Natural killer cell (primary cell): ENCODE data around the gene P3R3URF. TPM values are rescaled to one million over a fixed set of nuclear protein-coding genes. Genes with fewer than 3 reads are reported as not detected.

Source experiments
- ATAC-seq, 3 donors: fragments of 150-1000 bp in 2 of 3; fragments of 200-7000 bp in 1 of 3; cut with Tn5 transposase; 1 replicate in 1 of 3; 2 replicates in 2 of 3; pipeline ENCODE4 v1.10.0; 2021; ENCODE audit warnings: mild to moderate bottlenecking in 2 of 3, moderate library complexity in 2 of 3
- DNase-seq, 2 donors: peaks; one replicate each; pipeline versions ENCODE4 v3.0.0 to v3.0.0-alpha.2; 2013 to 2021; ENCODE audit warnings: mixed read lengths in 1 of 2
- H3K27ac ChIP-seq: one replicate; pipeline ENCODE4 v1.5.1; 2013; ENCODE audit warnings: mild to moderate bottlenecking, low read length
- H3K27me3 ChIP-seq: one replicate; pipeline ENCODE4 v1.6.1; 2013; ENCODE audit warnings: low read length; ENCODE audit not compliant: control insufficient read depth, insufficient read depth
- H3K36me3 ChIP-seq: one replicate; pipeline ENCODE4 v1.6.1; 2013; ENCODE audit warnings: low read length; ENCODE audit not compliant: control insufficient read depth, insufficient read depth
- H3K4me1 ChIP-seq: one replicate; pipeline ENCODE4 v1.6.1; 2013; ENCODE audit warnings: low read length; ENCODE audit not compliant: control insufficient read depth, insufficient read depth
- H3K4me3 ChIP-seq: one replicate; pipeline ENCODE4 v1.5.1; 2013; ENCODE audit warnings: low read length
- H3K9me3 ChIP-seq: one replicate; pipeline ENCODE4 v1.6.1; 2013; ENCODE audit warnings: low read length; ENCODE audit not compliant: control insufficient read depth, insufficient read depth
- H3K27ac Mint-ChIP-seq, 2 donors: one replicate each; pipeline ENCODE4 v1.8.0; 2022; ENCODE audit warnings: mild to moderate bottlenecking in 2 of 2, mixed read lengths in 2 of 2, moderate library complexity in 1 of 2
- H3K27me3 Mint-ChIP-seq, 2 donors: one replicate each; pipeline ENCODE4 v1.8.0; 2022; ENCODE audit warnings: low read depth in 2 of 2, mixed read lengths in 2 of 2
- H3K36me3 Mint-ChIP-seq: one replicate; pipeline ENCODE4 v1.8.0; 2022; ENCODE audit warnings: mixed read lengths
- H3K4me1 Mint-ChIP-seq, 2 donors: one replicate each; pipeline ENCODE4 v1.8.0; 2022; ENCODE audit warnings: mixed read lengths in 2 of 2
- H3K4me3 Mint-ChIP-seq: one replicate; pipeline ENCODE4 v1.8.0; 2022; ENCODE audit warnings: mild to moderate bottlenecking, moderate library complexity, mixed read lengths
- H3K9me3 Mint-ChIP-seq, 2 donors: one replicate each; pipeline ENCODE4 v1.8.0; 2022; ENCODE audit warnings: mixed read lengths in 2 of 2
- WGBS: methylation state at CpG from one replicate; pipeline ENCODE4 v1.1.7; 2013; ENCODE audit warnings: missing lambda C conversion rate; ENCODE audit not compliant: insufficient coverage; 5-methylcytosine and 5-hydroxymethylcytosine counted together
- intact Hi-C: fragments of 100-400 bp; cut with micrococcal nuclease; formaldehyde crosslinking; loops from one replicate; pipeline ENCODE4 v1.14.2; 2022
- total RNA-seq, 4 donors: library from RNA; stranded (reverse); fragments of 120-200 nt in 1 of 4; gene quantifications; one replicate each; pipeline versions ENCODE4 v1.2.3 to v1.2.4, GENCODE V29; 2013 to 2022
- TF ChIP-seq, protein P1 (sequence below): fragments of 200-600 bp; IDR thresholded peaks from one replicate; pipeline ENCODE4 v1.8.0; 2022; ENCODE audit warnings: antibody characterized with exemption

Gene P3R3URF
- total RNA-seq, 3 donors from 2014 or later (not counting 1 experiment from before 2014, with no cell fraction given), result not detected

DNA sequence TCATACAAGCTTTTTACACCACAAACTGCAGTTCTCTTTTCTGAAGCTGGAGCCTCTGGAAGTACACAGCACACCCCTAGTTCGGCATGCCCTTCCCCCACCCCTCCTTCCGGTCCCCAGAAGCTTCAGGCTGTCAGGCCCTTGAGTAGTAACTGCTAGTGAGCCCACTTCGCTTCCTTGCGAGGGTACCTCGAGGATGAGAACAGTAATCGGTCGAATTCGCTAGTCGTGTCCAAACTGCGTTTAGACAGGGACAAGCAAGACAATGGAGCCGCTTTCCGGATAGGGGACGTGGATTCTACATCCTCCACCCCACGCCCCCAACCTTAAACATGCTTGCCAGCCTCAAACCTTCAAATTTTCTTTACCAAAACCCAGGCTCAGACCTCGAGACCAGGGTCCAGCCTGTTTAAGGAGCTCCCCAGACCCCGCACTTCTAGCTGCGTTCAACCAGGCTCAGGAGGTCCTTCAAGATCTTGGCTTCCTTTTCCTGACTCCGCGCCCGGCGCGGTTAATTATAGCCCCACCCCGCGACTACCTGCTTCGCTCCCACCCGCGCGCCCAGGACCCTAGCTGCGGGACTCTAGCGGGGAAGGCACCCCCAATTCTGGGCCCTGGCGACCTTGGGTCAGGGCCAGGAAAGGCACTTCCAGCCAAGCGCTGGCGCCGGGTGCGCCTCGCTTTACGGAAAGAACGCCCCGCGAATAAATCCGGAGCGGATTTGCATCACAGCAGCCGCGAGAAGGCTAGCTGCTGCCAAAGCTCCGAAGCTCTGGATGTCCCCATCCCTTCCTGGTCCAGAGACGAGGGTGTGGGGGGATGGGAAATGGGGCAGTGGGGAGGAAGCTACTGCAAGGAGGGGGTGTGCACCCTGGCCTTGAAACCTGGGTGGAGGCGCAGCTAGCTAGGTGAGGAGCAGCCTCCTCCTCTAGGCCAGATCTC is 9.5 kb downstream of the P3R3URF start:
- Mint-ChIP-seq H3K27ac (peak overlapping the region; percentile 46 to 94), H3K9me3 (no peaks in the 10 kb centered on the region), H3K27me3 (peaks cover 0 to 2% of the 10 kb centered on the region in 2 donors), H3K4me1 (peaks cover 13 to 19% of the 10 kb centered on the region in 2 donors), H3K4me3 (peak overlapping the region; percentile 93), H3K36me3 (no peaks in the 10 kb centered on the region)
- no peaks in the 10 kb centered on the region for H3K36me3 ChIP-seq
- WGBS, result 2% methylated on average over 47 of the region's 47 CpGs
- H3K27ac ChIP-seq, result peak overlapping the region; percentile 17
- peaks cover 15% of the 10 kb centered on the region for H3K4me1 ChIP-seq
- H3K27me3 ChIP-seq, result no peaks in the 10 kb centered on the region
- TF ChIP-seq, protein P1, sequence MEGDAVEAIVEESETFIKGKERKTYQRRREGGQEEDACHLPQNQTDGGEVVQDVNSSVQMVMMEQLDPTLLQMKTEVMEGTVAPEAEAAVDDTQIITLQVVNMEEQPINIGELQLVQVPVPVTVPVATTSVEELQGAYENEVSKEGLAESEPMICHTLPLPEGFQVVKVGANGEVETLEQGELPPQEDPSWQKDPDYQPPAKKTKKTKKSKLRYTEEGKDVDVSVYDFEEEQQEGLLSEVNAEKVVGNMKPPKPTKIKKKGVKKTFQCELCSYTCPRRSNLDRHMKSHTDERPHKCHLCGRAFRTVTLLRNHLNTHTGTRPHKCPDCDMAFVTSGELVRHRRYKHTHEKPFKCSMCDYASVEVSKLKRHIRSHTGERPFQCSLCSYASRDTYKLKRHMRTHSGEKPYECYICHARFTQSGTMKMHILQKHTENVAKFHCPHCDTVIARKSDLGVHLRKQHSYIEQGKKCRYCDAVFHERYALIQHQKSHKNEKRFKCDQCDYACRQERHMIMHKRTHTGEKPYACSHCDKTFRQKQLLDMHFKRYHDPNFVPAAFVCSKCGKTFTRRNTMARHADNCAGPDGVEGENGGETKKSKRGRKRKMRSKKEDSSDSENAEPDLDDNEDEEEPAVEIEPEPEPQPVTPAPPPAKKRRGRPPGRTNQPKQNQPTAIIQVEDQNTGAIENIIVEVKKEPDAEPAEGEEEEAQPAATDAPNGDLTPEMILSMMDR, result no peak
- intact Hi-C loops, result no loop called here
- H3K4me3 ChIP-seq, result peak overlapping the region; percentile 46
- ATAC-seq, result peak; percentile 59 to 75 (median 67)
- DNase-seq, result peak; percentile 30 to 70
- no peaks in the 10 kb centered on the region for H3K9me3 ChIP-seq

DNA sequence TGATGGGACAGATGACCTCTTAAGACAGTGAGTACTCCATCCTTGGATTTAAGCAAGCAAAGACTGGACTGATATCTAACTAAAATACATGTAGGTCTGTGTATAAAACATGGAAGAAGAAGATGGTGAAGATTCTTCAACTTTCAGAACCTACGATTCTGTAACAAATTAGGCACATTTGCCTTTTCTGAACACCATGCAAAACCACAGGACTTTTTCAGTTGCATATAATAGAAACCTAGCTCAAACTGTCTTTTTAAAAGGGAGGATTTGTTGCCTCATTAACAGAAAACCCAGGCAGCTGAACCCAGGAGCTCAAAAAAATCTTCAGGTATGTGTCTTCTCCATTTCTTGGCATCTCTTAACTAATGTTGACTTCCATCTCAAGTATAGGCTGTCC is 16.1 kb downstream of the P3R3URF start:
- DNase-seq (no peak), ATAC-seq (no peak)
- Histone ChIP-seq H3K36me3 (no peaks in the 10 kb centered on the region), H3K27me3 (no peaks in the 10 kb centered on the region), H3K9me3 (no peaks in the 10 kb centered on the region), H3K4me1 (no peaks in the 10 kb centered on the region), H3K4me3 (no peak overlapping the region), H3K27ac (no peak overlapping the region)
- H3K27ac Mint-ChIP-seq, result no peak overlapping the region
- TF ChIP-seq, protein P1, result no peak
- no peak overlapping the region for H3K4me3 Mint-ChIP-seq
- H3K9me3 Mint-ChIP-seq, result no peaks in the 10 kb centered on the region
- no peaks in the 10 kb centered on the region for H3K4me1 Mint-ChIP-seq
- WGBS, result 60% methylated on average over 1 of the region's 1 CpG
- intact Hi-C loops, result no loop called here
- no peaks in the 10 kb centered on the region for H3K36me3 Mint-ChIP-seq
- no peaks in the 10 kb centered on the region for H3K27me3 Mint-ChIP-seq

DNA sequence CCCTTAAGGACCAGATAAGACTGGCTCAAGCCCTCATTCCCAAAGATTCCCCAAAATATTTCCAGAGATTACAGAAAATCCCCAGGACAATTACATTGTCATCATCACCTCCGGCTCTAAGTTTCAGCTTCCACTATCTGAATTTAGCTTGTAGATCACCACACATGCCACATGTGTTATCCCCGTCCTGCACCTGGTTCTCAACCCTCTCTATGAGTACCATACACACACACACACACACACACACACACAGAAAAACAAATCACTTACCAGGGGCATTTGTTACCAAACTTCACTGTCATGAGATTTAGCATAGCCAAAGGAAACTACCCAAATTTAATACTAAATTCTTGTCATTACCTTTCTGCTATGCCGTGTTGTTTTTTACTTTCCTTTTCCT is 16.8 kb downstream of the P3R3URF start:
- DNase-seq (no peak), ATAC-seq (no peak)
- H3K36me3 ChIP-seq, result no peaks in the 10 kb centered on the region
- no peak overlapping the region for H3K27ac Mint-ChIP-seq
- no peaks in the 10 kb centered on the region for H3K27me3 Mint-ChIP-seq
- no peak overlapping the region for H3K4me3 Mint-ChIP-seq
- no peaks in the 10 kb centered on the region for H3K9me3 ChIP-seq
- H3K27me3 ChIP-seq, result no peaks in the 10 kb centered on the region
- no peak overlapping the region for H3K4me3 ChIP-seq
- no peak overlapping the region for H3K27ac ChIP-seq
- TF ChIP-seq, protein P1, result no peak
- intact Hi-C loops, result no loop called here
- no peaks in the 10 kb centered on the region for H3K9me3 Mint-ChIP-seq
- WGBS, result 80% methylated on average over 3 of the region's 3 CpGs
- H3K36me3 Mint-ChIP-seq, result no peaks in the 10 kb centered on the region
- H3K4me1 Mint-ChIP-seq, result no peaks in the 10 kb centered on the region
- no peaks in the 10 kb centered on the region for H3K4me1 ChIP-seq
